IgD-negative memory B cell (primary cell): Measurements from ENCODE around the gene HEATR3. TPM values are rescaled to one million over a fixed set of nuclear protein-coding genes. Genes with fewer than 3 reads are reported as not detected.
"Not testable (repeated sequence)": the region's sequence is repeated elsewhere in the genome, so short reads cannot be mapped to it uniquely, and the experiment has no call there.

Source experiments
- H3K27ac Mint-ChIP-seq, 3 donors: one replicate each; pipeline ENCODE4 v1.8.0; 2020 to 2022; ENCODE audit warnings: mild to moderate bottlenecking in 3 of 3, mixed read lengths in 3 of 3, moderate library complexity in 1 of 3
- H3K27me3 Mint-ChIP-seq: one replicate; pipeline ENCODE4 v1.8.0; 2021; ENCODE audit warnings: mixed read lengths
- H3K36me3 Mint-ChIP-seq: one replicate; pipeline ENCODE4 v1.8.0; 2020; ENCODE audit warnings: mild to moderate bottlenecking, mixed read lengths
- H3K4me1 Mint-ChIP-seq, 3 donors: one replicate each; pipeline ENCODE4 v1.8.0; 2020 to 2022; ENCODE audit warnings: mixed read lengths in 3 of 3, mild to moderate bottlenecking in 1 of 3
- H3K4me3 Mint-ChIP-seq, 4 donors: one replicate each; pipeline ENCODE4 v1.8.0; 2020 to 2022; ENCODE audit warnings: mild to moderate bottlenecking in 4 of 4, mixed read lengths in 4 of 4, moderate library complexity in 3 of 4
- H3K9me3 Mint-ChIP-seq, 3 donors: one replicate each; pipeline ENCODE4 v1.8.0; 2020 to 2021; ENCODE audit warnings: mixed read lengths in 3 of 3, mild to moderate bottlenecking in 1 of 3
- polyA plus RNA-seq: library from polyadenylated mRNA; unstranded; fragments of 300-500 nt; fragmentation: Illumina TruSeq; gene quantifications from one replicate; pipeline ENCODE4 v1.2.3, GENCODE V29; 2021

HEATR3 gene
- polyA plus RNA-seq, 1 donor from 2014 or later: 6.9 TPM

DNA sequence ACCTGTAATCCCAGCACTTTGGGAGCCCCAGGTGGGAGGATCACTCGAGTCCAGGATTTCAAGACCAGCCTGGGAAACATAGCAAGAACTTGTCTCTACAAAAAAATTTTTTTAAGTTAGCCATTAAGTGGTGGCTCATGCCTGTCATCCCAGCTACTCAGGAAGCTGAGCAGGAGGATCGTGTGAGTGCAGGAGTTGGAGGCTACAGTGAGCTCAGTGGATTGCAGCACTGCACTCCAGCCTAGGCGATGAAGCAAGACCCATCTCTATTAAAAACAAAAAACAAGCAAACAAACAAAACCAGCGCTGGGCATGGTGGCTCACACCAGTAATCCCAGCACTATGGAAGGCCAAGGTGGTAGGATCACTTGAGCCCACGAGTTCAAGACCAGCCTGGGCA, 38.0 kb downstream of the HEATR3 start:
- Mint-ChIP-seq H3K36me3 (peaks cover 5% of the 10 kb centered on the region), H3K9me3 (no peaks in the 10 kb centered on the region), H3K27ac (peak overlapping the region in 1 of 3 donors; percentile 31), H3K4me3 (no peak overlapping the region), H3K27me3 (no peaks in the 10 kb centered on the region), H3K4me1 (no peaks in the 10 kb centered on the region)

DNA sequence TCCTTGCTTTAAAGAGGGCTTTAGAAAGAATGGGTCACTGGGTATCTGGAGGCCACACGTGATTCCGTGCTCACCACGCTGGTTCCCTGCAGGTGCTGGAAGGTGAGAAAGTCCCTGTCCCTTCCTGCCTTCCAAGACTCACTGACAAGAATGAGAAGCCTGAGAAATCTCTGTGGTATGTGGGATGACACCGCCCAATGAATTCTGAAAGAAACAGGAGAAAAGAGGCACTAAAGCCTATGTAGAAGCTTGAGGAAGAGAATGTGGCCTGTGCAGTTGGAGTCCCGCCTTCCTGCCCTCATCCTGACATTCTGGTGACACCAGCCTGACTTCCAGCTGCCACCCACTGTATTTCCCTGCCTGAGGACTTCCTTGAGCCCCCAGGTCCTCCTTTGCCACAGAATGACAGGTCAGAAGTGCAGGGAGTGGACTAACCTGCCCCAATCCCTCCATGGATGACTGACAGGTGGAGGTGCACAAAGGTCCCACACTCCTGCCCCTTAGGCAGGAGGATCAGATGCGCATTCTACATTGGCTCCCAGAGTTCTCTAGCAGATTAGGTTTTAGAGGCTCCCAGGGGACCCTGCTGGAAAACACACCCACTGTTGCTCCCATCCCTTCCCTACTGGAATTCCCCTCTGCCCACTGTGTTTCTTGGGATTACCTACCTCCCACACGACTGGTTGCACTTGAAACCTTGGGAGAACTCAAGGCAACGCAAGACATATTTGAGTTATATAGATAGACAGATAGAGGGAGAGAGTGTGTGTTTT, 48.8 kb downstream of the HEATR3 start:
- no peaks in the 10 kb centered on the region for H3K9me3 Mint-ChIP-seq
- no peak overlapping the region for H3K27ac Mint-ChIP-seq
- peaks cover 6% of the 10 kb centered on the region for H3K27me3 Mint-ChIP-seq
- no peaks in the 10 kb centered on the region for H3K4me1 Mint-ChIP-seq
- no peak overlapping the region for H3K4me3 Mint-ChIP-seq
- H3K36me3 Mint-ChIP-seq: peaks cover 2% of the 10 kb centered on the region

DNA sequence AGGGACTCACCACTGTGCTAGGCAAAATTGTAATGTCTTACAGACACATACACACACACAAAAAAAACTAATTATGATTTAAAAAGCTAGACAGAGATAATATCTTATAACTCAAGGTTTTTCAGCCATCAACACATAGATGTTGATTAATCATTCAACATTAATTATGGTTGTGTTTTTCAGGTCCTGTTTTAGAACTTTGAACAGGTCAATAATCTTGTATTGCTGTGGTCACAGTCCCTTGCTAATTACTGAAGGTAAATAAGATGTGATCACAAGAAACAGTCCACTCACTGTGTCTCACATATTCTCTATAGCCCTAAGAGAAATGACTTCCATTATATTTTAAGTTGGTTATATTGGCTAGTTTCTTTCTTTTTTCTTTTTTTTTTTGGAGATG, 54.9 kb downstream of the HEATR3 start:
- H3K27me3 Mint-ChIP-seq: peaks cover 5% of the 10 kb centered on the region
- peaks cover 9 to 12% (median 11%) of the 10 kb centered on the region in 3 donors for H3K4me1 Mint-ChIP-seq
- no peak overlapping the region for H3K27ac Mint-ChIP-seq
- H3K4me3 Mint-ChIP-seq: peak overlapping the region in 1 of 4 donors; percentile 67
- H3K36me3 Mint-ChIP-seq: peaks cover 2% of the 10 kb centered on the region
- H3K9me3 Mint-ChIP-seq: peaks cover 0 to 4% (median 2%) of the 10 kb centered on the region in 3 donors

DNA sequence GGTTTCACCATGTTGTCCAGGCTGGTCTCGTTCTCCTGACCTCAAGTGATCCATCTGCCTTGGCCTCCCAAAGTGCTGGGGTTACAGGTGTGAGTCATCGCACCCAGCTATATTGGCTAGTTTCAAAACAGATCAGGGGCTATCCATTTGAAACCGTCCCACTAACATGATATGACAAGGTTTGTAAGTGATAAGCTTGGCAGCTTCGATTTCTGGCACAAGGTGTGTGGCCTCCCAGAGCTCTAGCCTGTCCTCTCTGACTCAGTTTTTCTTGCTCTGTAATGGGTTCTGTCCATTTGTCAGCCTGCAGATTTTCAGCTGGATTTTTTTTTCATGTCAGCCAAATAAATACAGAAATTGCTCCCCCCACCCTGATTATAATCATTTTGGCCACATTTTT, 55.5 kb downstream of the HEATR3 start:
- Mint-ChIP-seq H3K9me3 (peaks cover 0 to 4% (median 2%) of the 10 kb centered on the region in 3 donors), H3K27ac (no peak overlapping the region), H3K36me3 (peaks cover 1% of the 10 kb centered on the region), H3K27me3 (peaks cover 5% of the 10 kb centered on the region), H3K4me1 (peaks cover 9 to 12% (median 11%) of the 10 kb centered on the region in 3 donors), H3K4me3 (peak overlapping the region in 1 of 4 donors; percentile 67)

DNA sequence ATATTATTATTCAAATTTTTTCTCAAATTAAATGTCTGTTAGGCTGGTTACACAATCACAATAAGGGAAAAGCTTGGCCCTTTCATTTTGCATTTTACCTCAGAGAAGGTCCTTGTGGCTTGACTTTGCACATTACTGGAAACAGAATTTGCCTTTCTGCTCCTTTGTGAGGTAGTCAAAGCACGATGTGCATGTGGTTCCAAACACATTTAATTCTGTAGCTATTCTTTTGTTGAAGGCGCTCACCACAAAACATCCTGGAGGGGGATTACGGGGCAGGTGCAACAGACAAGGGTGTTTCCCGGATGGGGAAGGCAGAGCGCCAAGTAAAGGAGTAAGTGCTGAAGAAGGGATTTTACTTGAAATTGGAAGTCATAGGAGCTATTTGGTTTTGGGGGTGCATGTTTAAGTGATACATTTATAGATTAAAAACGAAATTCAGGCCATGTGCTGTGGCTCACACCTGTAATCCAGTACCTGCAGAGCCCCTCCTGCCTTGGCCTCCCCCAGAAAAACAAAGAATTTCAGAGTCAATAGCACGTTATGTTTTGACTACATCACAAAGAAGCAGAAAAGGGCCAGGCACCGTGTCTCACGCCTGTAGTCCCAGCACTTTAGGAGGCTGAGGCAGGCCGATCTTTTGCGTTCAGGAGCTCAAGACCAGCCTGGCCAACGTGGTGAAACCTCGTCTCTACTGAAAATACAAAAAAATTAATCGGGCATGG, 56.1 kb downstream of the HEATR3 start:
- Mint-ChIP-seq H3K36me3 (no peaks in the 10 kb centered on the region), H3K4me3 (peak overlapping the region in 2 of 4 donors; percentile 53 to 67), H3K27me3 (peaks cover 5% of the 10 kb centered on the region), H3K27ac (no peak overlapping the region), H3K9me3 (peaks cover 0 to 4% (median 2%) of the 10 kb centered on the region in 3 donors), H3K4me1 (peaks cover 9 to 12% (median 11%) of the 10 kb centered on the region in 3 donors)

DNA sequence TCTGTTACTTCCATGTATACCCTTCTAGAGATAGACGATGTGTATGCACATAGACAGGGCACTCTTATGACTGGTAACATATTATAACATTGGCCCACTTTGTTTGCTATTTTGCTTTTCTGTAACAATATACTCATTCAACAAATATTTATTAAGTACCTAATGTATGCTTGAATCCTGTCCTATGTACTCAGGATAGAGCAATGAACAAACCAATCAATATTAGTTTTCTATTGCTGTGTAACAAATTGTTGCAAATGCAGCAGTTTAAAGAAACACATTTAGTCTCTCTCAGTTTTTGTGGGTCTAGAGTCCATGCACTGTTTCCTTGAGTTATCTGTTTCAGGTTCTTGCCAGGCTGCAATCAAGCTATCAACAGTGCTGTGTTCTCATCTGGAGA, 57.6 kb downstream of the HEATR3 start:
- Mint-ChIP-seq H3K27me3 (peaks cover 5% of the 10 kb centered on the region), H3K27ac (no peak overlapping the region), H3K4me3 (no peak overlapping the region), H3K36me3 (no peaks in the 10 kb centered on the region), H3K9me3 (peaks cover 0 to 4% (median 2%) of the 10 kb centered on the region in 3 donors), H3K4me1 (peaks cover 9 to 12% (median 11%) of the 10 kb centered on the region in 3 donors)

DNA sequence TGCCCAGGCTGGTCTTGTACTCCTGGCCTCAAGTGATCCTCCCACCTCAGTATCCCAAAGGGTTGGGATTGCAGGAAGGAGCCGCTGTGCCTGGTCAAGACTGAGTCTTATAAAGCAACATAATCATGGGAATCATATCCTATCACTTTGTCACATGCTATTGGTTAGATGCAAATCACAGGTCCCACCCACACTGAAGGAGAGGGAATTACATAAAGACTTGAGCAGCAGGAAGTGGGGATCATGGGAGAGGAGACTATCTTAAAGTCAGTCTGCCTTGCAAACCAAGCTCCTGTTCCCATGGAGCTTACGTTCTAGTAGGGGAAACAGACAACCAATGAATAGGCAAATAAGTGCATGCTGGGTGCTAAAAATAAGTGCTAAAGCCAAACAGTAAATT, 59.0 kb downstream of the HEATR3 start:
- peaks cover 0 to 4% (median 2%) of the 10 kb centered on the region in 3 donors for H3K9me3 Mint-ChIP-seq
- no peak overlapping the region for H3K27ac Mint-ChIP-seq
- no peak overlapping the region for H3K4me3 Mint-ChIP-seq
- H3K4me1 Mint-ChIP-seq: peaks cover 9 to 12% (median 11%) of the 10 kb centered on the region in 3 donors
- peaks cover 1% of the 10 kb centered on the region for H3K36me3 Mint-ChIP-seq
- H3K27me3 Mint-ChIP-seq: peaks cover 1% of the 10 kb centered on the region

DNA sequence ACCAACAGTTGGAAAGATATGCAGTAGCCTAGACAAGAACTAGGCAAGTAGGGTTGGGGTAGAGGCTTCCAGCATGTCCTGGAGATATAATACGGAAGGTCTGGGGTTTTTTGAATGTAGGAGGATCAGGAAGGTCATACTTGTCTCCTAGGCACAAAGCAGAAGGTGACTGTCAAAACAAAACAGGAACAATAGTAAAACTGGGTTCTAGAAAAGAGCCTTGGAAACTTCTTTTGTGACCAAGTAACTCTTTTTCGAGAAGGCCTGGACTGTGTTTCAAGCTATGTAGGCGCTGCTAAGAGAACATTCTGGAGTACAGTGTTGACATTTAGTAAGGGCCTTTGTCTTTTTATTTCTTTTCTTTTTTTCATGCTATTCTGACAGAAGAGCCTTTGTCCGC, 60.4 kb downstream of the HEATR3 start:
- Mint-ChIP-seq H3K27me3 (peaks cover 3% of the 10 kb centered on the region), H3K36me3 (peaks cover 3% of the 10 kb centered on the region), H3K9me3 (peaks cover 0 to 4% (median 2%) of the 10 kb centered on the region in 3 donors), H3K4me1 (peaks cover 9 to 12% (median 11%) of the 10 kb centered on the region in 3 donors), H3K27ac (no peak overlapping the region), H3K4me3 (peak overlapping the region in 1 of 4 donors; percentile 44)

DNA sequence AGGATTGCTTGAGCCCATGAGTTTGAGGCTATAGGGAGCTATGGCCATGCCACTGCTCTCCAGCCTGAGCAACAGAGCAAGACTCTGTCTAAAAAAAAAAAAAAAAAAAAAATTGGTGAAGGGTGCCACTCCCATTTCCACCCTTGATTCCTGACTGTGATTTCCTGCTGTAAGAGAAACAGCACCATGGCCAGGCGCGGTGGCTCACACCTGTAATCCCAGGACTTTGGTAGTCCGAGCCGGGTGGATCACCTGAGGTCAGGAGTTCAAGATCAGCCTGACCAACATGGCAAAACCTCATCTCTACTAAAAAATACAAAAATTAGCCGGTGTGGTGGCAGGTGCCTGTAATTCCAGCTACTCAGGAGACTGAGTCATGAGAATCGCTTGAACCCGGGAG, 66.8 kb downstream of the HEATR3 start:
- H3K36me3 Mint-ChIP-seq, H3K27me3 Mint-ChIP-seq, H3K4me3 Mint-ChIP-seq, H3K4me1 Mint-ChIP-seq, H3K9me3 Mint-ChIP-seq: not testable (repeated sequence)
- H3K27ac Mint-ChIP-seq: peak overlapping the region in 1 of 3 donors; percentile 63

DNA sequence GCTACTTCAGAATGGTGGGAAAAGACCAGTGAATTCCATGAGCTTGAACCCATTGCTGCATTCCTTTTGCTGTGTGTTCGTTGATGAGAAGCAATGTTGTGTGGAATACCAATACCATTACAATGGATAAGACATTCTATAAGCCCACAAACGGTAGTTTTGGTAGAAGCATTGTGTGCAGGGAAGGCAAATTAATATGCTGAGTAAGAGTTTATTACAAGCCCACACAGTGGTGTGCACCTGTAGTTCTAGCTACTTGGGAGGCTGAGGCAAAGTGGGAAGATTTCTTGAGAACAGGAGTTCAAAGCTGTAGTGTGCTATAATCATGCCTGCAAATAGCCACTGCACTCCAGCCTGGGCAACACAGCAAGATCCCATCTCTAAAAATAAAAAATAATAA, 67.4 kb downstream of the HEATR3 start:
- peaks cover 6% of the 10 kb centered on the region for H3K27me3 Mint-ChIP-seq
- H3K9me3 Mint-ChIP-seq: no peaks in the 10 kb centered on the region
- peaks cover 3% of the 10 kb centered on the region for H3K36me3 Mint-ChIP-seq
- H3K4me1 Mint-ChIP-seq: no peaks in the 10 kb centered on the region
- no peak overlapping the region for H3K4me3 Mint-ChIP-seq
- no peak overlapping the region for H3K27ac Mint-ChIP-seq

DNA sequence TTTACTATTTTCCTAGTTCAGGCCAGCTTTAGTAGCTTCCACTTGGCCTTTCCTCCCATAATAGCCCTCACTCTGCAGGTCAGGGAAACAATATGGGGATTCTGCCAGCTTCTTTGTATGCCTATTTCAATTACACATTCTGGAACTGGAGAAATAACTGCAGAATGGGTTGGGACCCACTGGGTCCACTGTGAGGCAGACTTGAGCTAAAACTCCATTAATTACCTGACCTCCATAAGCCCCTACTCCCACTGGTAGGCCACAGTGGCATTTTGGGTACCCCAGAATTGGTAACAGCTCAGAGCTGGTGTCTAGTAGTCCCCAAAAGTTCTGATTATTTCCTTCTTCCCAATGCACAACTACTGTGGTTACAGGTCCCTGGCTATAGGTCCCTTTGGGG, 70.6 kb downstream of the HEATR3 start:
- Mint-ChIP-seq H3K4me1 (no peaks in the 10 kb centered on the region), H3K27ac (no peak overlapping the region), H3K36me3 (no peaks in the 10 kb centered on the region), H3K9me3 (no peaks in the 10 kb centered on the region), H3K4me3 (no peak overlapping the region), H3K27me3 (peaks cover 4% of the 10 kb centered on the region)

DNA sequence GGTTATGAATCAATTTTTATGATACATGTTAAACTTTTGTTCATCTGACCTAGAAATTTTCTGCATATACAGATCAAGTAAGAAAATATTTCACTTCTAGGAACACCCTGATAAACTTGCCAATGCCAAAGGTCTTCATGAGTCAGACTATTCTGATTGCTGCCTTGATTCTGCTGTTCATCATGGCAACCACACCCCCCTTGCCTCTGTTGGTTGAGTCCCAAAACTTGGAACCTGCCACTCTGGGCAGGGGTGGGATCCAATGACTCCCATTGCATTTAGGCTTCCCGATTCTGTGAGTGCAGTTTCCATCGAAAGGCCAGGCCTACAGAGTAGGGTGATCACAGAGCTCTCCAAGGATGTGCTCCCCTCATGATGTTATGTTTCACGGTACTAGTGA, 71.5 kb downstream of the HEATR3 start:
- H3K27me3 Mint-ChIP-seq: no peaks in the 10 kb centered on the region
- no peaks in the 10 kb centered on the region for H3K9me3 Mint-ChIP-seq
- no peak overlapping the region for H3K4me3 Mint-ChIP-seq
- H3K4me1 Mint-ChIP-seq: no peaks in the 10 kb centered on the region
- H3K36me3 Mint-ChIP-seq: no peaks in the 10 kb centered on the region
- H3K27ac Mint-ChIP-seq: no peak overlapping the region

DNA sequence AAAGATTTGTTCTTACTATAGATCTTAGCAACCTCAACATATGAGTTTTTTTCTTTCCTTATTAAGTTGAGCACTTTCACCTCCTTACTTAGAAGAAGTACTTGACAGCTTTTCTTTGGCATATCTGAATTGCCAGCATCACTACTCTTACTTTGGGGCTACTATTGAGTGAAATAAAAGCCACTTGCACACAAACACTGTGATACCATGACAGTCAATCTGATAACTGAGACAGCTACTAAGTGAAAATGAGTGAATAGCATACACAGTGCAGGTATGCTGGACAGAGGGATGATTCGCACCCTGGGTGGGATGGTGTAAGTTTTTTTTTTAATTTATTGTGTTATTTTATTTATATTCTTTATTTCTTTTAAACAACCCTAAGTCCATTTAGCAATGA, 73.8 kb downstream of the HEATR3 start:
- Mint-ChIP-seq H3K27ac (no peak overlapping the region), H3K9me3 (no peaks in the 10 kb centered on the region), H3K36me3 (no peaks in the 10 kb centered on the region), H3K27me3 (no peaks in the 10 kb centered on the region), H3K4me1 (no peaks in the 10 kb centered on the region), H3K4me3 (no peak overlapping the region)

DNA sequence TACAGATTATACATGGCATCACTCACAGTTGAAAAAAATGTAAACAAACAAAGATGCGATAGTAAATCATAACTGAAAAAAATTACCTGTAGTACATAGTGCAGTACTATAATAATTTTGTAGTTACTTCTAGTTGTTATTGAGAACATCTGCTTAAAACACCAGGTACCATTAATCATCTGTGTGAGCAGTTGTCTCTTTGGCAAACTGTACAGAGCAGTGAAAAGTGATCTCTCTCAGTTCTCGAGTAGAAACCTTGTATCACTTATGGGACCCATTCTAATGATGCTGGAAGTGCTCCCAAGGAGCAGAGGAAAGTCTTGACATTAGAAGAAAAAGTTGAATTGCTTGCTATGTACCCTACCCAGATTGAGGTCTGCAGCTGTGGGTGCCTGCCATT, 78.4 kb downstream of the HEATR3 start:
- Mint-ChIP-seq H3K27me3 (no peaks in the 10 kb centered on the region), H3K4me1 (peaks cover 0 to 2% (median 0%) of the 10 kb centered on the region in 3 donors), H3K36me3 (no peaks in the 10 kb centered on the region), H3K27ac (no peak overlapping the region), H3K4me3 (no peak overlapping the region), H3K9me3 (no peaks in the 10 kb centered on the region)

DNA sequence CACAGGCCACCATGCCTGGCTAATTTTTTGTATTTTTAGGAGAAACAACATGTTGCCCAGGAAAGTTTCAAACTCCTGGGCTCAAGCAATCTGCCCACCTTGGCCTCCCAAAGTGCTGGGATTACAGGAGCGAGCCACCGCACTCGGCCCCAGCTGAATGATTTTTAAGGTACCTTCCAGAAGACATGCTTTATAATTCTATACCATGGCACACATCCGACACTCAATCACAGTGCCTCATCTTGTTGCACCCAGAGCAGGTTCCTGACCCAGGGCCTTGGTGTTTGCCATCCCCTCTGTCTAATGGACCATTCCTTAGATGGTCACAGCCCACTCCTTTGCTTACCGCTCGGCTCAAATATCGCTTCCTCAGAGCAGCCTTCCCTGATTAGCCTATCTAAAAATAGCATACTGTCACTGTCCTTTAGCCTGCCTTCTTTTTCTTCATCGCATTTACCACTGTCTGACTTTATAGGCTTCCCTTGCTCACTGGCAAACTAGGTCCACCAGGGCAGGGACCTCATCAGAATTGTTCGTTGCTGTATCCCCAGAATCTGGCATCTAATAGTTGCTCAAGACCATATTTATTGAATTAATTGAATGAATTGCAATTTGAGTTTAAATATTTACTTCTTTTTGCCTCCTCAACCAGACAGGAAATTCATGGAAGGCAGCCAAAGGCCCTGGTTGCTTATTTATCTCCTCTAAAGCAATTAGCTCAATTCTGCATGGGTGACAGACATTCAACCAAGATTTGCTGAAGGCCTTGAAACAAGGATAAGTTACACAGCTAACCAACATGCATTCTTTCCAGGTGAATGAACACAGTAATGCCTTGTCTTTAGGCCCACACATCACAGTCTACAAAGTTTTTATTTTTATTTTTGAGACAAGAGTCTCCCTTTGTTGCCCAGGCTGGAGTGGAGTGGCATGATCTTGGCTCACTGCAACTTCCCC, 81.0 kb downstream of the HEATR3 start:
- no peaks in the 10 kb centered on the region for H3K36me3 Mint-ChIP-seq
- peak overlapping the region in 2 of 3 donors; percentile 64 for H3K27ac Mint-ChIP-seq
- peaks cover 0 to 2% (median 2%) of the 10 kb centered on the region in 3 donors for H3K4me1 Mint-ChIP-seq
- peak overlapping the region in 1 of 4 donors; percentile 71 for H3K4me3 Mint-ChIP-seq
- H3K9me3 Mint-ChIP-seq: no peaks in the 10 kb centered on the region
- no peaks in the 10 kb centered on the region for H3K27me3 Mint-ChIP-seq
